ENCODE data around the gene HOXA6. TPM values are rescaled to one million over a fixed set of nuclear protein-coding genes. Genes with fewer than 3 reads are reported as not detected.

The HOXA6 gene
- total and polyA plus RNA-seq, 2 donors (not counting 1 experiment from before 2014, with no cell fraction given) = 0.18 to 0.49 TPM

GRCh38 chr7:27189295-27189996 is 41.9 kb upstream of the HOXA6 start:
- DNase-seq = peak; percentile 14
- intact Hi-C loops (cut with micrococcal nuclease) = loop anchor here (5.0 kb wide), 1 partner anchor 37 kb away; the partner anchor contains the start of gene HOXA3
- peaks cover 55 to 77% of the 10 kb centered on the region in 2 donors for H3K4me1 ChIP-seq (ENCODE audit: control insufficient read depth in 2 of 2, insufficient read depth in 2 of 2, low read length in 2 of 2)
- H3K79me2 ChIP-seq (ENCODE audit: control insufficient read depth, insufficient read depth, low read length) = no peaks in the 10 kb centered on the region
- H3K4me1 Mint-ChIP-seq = peaks cover 47% of the 10 kb centered on the region
- peaks cover 0 to 76% (median 9%) of the 10 kb centered on the region in 3 donors for H3K9me3 ChIP-seq (ENCODE audit: control extremely low read depth in 1 of 3, control insufficient read depth in 2 of 3, insufficient read depth in 1 of 3, low read length in 2 of 3)
- no peak overlapping the region for H3K27ac ChIP-seq (ENCODE audit: low read length in 2 of 2)
- peak overlapping the region; percentile 56 for H3K4me2 ChIP-seq (replicated peaks; ENCODE audit: low read depth, low read length, poor library complexity, severe bottlenecking)
- H3K27me3 ChIP-seq (replicated peaks in 1 of 4; ENCODE audit: control extremely low read depth in 1 of 4, control insufficient read depth in 3 of 4, insufficient read depth in 4 of 4, low read length in 3 of 4) = peaks cover 0 to 98% (median 84%) of the 10 kb centered on the region in 4 experiments
- CTCF ChIA-PET = interaction anchor here (5.9 kb wide), 1 partner anchor 28 kb away, joined by 28 read pairs; no protein-coding TSS in a partner anchor
- peaks cover 88% of the 10 kb centered on the region for H3K27me3 Mint-ChIP-seq
- TF ChIP-seq EZH2 (IDR thresholded peaks at IDR 0.05; ENCODE audit: borderline replicate concordance, insufficient read depth, low read depth, low read length, poor library complexity, severe bottlenecking) = no peak
- no peak for TF ChIP-seq CTCF (IDR thresholded peaks at IDR 0.05)
- peak overlapping the region; percentile 47 for H3K27ac Mint-ChIP-seq
- POLR2A ChIA-PET = no interaction called here
- H3K4me3 Mint-ChIP-seq = peak overlapping the region; percentile 48
- no peaks in the 10 kb centered on the region for H3K9me3 Mint-ChIP-seq (ENCODE audit: insufficient read depth)
- no peak for ATAC-seq (ENCODE audit: low read depth)
- H3K4me3 ChIP-seq (ENCODE audit: control extremely low read depth in 1 of 5, extremely low read depth in 1 of 5, insufficient read depth in 1 of 5, low read depth in 2 of 5, low read length in 4 of 5) = no peak overlapping the region
- H3K9ac ChIP-seq (ENCODE audit: low read length) = no peak overlapping the region
- no peaks in the 10 kb centered on the region for H3K36me3 ChIP-seq (replicated peaks in 1 of 2; ENCODE audit: control extremely low read depth in 1 of 2, control insufficient read depth in 1 of 2, extremely low read depth in 1 of 2, insufficient read depth in 2 of 2, low read length in 1 of 2)
- WGBS (ENCODE audit: insufficient coverage) = 21% methylated on average over 22 of the region's 22 CpGs
- no peak overlapping the region for H2AFZ ChIP-seq (ENCODE audit: insufficient read depth, low read depth, low read length, poor library complexity, severe bottlenecking)
- no peaks in the 10 kb centered on the region for H4K20me1 ChIP-seq (ENCODE audit: control insufficient read depth, insufficient read depth, low read length, poor library complexity, severe bottlenecking)

Data from B cell (primary cell).